ENCODE measurements around the gene PTPN2. TPM values are rescaled to one million over a fixed set of nuclear protein-coding genes. Genes with fewer than 3 reads are reported as not detected.
"Not testable (repeated sequence)": the region's sequence is repeated elsewhere in the genome, so short reads cannot be mapped to it uniquely, and the experiment has no call there.

PTPN2 gene
- total RNA-seq, 2 experiments from 2014 or later = 52.1 to 53.6 TPM

GRCh38 chr18:12901208-12901607, 17.2 kb upstream of the PTPN2 start:
- POLR2A ChIA-PET, CTCF ChIA-PET: not testable (repeated sequence)

DNA sequence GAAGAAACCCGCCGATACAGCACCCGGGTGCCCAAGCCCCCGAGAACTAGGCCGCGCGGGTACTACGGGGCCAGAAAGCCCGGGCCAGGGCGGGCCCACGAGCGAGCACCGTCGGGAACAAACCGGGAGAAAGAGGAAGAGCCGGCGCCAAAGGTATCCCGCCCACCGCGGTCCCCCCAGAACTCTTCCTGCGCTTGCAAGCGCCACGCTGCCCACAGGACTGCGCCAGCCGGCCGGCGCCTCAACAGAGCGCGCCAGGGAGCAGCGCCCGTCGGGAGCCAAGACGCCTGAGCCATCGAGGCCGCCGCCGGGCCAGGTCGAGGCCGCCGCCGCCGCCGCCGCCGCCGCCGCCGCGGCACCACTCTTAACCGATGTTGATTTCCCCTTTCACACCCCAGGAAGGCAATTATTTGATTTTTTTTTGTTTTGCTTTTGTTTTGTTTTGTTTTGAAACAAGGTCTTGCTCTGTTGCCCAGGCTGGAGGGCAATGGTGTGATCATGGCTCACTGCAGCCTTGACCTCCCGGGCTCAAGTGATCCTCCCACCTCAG, 12.8 kb upstream of the PTPN2 start:
- ChIA-PET POLR2A (interaction anchor here (0.6 kb wide), 1 partner anchor 33 kb away, joined by 5 read pairs; no protein-coding TSS in a partner anchor), CTCF (interaction anchor here (0.7 to 1.7 kb wide), 3 partner anchors 10 to 159 kb away, joined by 3 to 6 read pairs (median 3); no protein-coding TSS in a partner anchor)

- POLR2A ChIA-PET = no interaction called here
- CTCF ChIA-PET = interaction anchor here (0.6 to 2.1 kb wide), 7 partner anchors 9 to 350 kb away, joined by 3 to 12 read pairs (median 4); partner anchors contain the start of gene PTPN2
These were observed 11.6 kb upstream of the PTPN2 start for GRCh38 chr18:12895626-12896025.

DNA sequence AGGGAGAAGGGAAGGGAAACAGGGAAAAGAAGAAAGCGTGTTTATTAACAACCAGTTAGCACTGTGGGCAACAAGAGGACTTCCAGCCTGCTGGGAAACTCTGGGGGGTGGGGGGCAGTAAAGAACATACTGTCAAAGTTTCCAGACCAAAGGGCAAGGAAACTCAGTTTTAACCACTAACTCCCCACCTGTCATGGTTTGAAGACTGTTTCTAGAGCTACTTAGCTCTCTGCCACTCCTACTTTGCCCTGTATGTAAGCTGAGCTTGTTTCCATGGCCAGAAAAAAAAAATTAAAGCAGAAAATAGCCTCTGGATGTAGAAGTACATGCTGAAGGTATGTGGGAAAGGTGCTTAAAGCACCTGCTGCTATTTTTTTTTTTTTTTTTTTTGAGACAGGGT, 11.0 kb upstream of the PTPN2 start:
- CTCF ChIA-PET = interaction anchor here (0.6 to 2.1 kb wide), 9 partner anchors 9 to 350 kb away, joined by 3 to 12 read pairs (median 3); partner anchors contain the start of gene PTPN2
- POLR2A ChIA-PET = no interaction called here

GRCh38 chr18:12891561-12891960, 7.5 kb upstream of the PTPN2 start:
- CTCF ChIA-PET = interaction anchor here (1.1 to 4.0 kb wide), 5 partner anchors 8 to 164 kb away, joined by 3 to 15 read pairs (median 3); no protein-coding TSS in a partner anchor
- POLR2A ChIA-PET = no interaction called here

- CTCF ChIA-PET = interaction anchor here (1.1 to 4.0 kb wide), 5 partner anchors 8 to 164 kb away, joined by 3 to 15 read pairs (median 3); no protein-coding TSS in a partner anchor
- POLR2A ChIA-PET = no interaction called here
These were observed 6.9 kb upstream of the PTPN2 start for GRCh38 chr18:12890964-12891363.

DNA sequence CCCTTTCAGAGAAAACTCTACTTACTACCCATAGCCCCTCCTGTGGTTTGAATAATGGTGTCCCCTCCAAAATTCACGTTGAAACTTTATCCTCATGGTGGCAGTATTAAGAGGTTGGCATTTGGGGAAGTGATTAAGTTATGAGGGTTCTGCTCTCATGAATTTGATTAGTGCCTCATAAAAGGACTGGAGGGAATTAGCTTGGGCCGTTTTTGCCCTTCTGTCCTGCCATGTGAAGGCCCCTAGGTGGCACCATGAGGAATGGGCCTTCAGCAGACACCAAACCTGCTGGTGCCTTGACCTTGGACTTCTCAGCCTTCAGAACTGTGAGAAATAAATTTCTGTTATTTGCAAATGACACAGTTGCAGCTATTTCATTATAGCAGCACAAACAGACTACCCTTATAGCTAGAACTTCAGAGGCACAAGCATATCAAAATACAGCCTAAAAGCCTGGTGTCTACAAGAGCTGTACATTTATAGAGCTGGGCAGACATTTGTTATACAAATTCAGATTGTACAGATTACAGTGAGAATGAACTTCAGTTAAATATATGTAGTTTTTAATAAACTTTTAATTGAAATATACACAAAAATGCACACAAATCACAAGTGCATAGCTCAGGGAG, 2.6 kb upstream of the PTPN2 start:
- CTCF ChIA-PET = interaction anchor here (0.9 to 1.2 kb wide), 2 partner anchors 9 to 48 kb away, joined by 6 to 8 read pairs; no protein-coding TSS in a partner anchor
- POLR2A ChIA-PET = no interaction called here

GRCh38 chr18:12885500-12885899, 1.5 kb upstream of the PTPN2 start:
- POLR2A ChIA-PET = interaction anchor here (0.6 kb wide), 2 partner anchors 90 to 110 kb away, joined by 3 read pairs; no protein-coding TSS in a partner anchor
- CTCF ChIA-PET = interaction anchor here (1.1 to 2.9 kb wide), 2 partner anchors 8 to 158 kb away, joined by 4 to 13 read pairs; no protein-coding TSS in a partner anchor

DNA sequence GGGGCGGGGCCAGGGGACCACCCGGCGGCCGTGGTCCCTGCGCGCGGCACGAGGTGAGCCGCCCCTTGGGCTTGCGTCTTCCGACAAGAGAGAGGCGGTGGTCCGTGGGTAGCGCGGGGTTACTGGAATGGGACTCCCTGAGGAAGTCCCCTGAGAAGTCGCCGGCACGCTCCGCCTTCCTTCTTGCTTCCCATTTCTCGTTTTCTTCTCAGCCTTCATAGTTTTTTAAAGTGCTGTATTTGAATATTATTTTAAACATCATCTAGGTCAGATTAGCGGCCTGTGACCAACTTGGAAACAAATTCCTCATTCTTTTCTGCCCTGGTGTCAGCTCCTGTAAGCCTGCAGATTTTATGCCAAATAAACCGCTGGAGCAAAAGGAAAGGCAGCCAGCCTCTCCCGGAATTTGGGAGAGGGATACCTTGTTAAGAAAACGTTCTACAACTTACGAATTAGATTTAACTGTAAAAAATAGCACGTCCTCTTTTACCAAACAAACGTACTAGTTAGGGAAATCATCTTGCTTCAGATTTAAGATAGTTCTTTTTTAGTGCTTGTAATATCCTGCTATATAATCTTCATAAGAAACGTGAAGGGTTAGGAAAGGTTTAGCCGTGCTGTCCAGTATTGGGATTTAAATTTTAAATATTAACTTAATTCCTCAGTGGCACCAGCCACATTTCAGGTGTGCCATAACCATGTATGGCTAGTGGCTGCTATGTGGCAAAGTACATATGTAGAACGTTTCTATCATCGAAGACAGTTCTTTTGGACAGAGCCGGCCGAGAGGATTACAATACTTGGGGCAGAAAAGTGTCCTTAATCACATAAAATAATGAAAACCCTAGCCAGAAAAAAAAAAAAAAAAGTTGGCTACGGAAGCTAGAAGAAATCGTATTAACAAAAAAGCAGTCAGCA, 628 bp upstream of the PTPN2 start:
- CTCF ChIA-PET = interaction anchor here (1.1 to 2.9 kb wide), 4 partner anchors 9 to 489 kb away, joined by 3 to 13 read pairs (median 4); no protein-coding TSS in a partner anchor
- POLR2A ChIA-PET = interaction anchor here (0.6 to 2.0 kb wide), 10 partner anchors 20 to 477 kb away, joined by 3 to 23 read pairs (median 6); partner anchors contain the start of genes CEP192, PRELID3A and SEH1L

- POLR2A ChIA-PET = interaction anchor here (0.6 to 2.0 kb wide), 32 partner anchors 8 to 843 kb away, joined by 3 to 23 read pairs (median 5); partner anchors contain the start of genes AFG3L2, CEP192, FAM210A and PSMG2
- CTCF ChIA-PET = interaction anchor here (0.6 to 2.9 kb wide), 7 partner anchors 10 to 590 kb away, joined by 3 to 13 read pairs (median 4); no protein-coding TSS in a partner anchor
These were observed 709 bp downstream of the PTPN2 start for GRCh38 chr18:12883372-12883683.

DNA sequence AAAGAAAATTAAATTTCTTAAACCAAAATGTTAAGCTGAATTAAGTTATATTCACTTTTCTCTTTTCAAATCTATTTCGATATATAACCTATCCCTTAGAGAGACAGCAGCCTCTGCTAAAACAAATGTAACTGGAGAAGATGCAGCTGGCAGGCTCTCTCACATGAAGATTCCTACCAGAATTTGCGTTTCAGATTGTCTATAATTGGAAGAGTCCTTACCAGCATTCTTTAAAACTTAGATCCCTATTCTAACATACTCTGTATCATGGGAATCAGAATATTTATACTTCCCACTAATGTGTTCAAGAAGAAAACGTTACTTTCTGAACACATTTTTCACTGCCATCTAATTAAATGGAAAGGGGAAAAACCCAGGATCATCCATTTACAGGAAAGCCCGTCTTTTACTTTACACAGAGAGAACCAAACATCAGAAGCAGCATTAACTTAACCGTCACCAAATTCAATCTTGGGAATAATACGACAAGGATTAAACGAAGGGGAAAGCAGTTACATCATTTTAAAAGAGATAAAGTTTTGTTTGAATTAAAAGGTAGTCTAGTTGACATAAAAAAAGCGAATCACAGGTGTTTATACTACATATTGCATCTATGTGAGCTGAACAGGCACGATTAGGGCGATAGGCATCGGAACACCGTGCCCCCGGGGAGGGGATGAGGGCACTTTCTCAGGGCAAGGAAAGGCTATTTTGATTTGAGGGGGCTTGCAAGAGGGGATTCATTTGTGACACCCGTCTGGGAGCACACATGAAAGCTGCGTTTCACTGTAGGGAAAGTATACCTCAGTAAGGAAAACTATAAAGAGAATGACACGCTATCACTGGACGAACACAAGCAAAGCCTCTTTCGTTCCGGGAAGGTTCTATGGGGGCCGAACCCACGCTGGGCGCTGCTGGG, 1.3 kb downstream of the PTPN2 start:
- ChIA-PET CTCF (interaction anchor here (0.6 to 2.9 kb wide), 5 partner anchors 11 to 590 kb away, joined by 3 to 13 read pairs (median 4); no protein-coding TSS in a partner anchor), POLR2A (interaction anchor here (0.6 to 2.0 kb wide), 29 partner anchors 7 to 844 kb away, joined by 3 to 23 read pairs (median 5); partner anchors contain the start of genes CEP192, FAM210A, PSMG2 and RNMT)

DNA sequence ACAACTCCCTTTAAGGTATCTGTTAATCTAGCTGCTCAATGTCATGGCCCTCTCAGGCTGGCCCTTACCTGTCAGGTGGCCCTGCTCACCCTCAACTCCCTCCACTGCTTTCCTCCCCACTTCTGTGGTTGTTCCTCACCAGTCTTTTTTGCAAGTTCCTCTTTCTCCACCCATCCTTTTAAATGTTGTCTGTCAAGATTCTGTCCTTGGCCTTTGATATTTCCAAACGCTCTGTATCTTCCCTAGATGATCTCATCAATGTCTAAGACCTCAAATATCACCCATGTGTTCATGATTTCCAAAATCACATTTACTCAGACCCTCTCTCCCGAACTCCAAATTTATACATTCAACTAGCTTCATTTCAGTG, 3.5 kb downstream of the PTPN2 start:
- POLR2A ChIA-PET = no interaction called here
- CTCF ChIA-PET = interaction anchor here (1.0 to 1.5 kb wide), 2 partner anchors 23 to 54 kb away, joined by 3 to 5 read pairs; no protein-coding TSS in a partner anchor

GRCh38 chr18:12879840-12880540, 4.0 kb downstream of the PTPN2 start:
- ChIA-PET CTCF (interaction anchor here (1.0 to 1.5 kb wide), 2 partner anchors 24 to 54 kb away, joined by 3 to 5 read pairs; no protein-coding TSS in a partner anchor), POLR2A (no interaction called here)

GRCh38 chr18:12874992-12875391, 9.0 kb downstream of the PTPN2 start:
- CTCF ChIA-PET = not testable (repeated sequence)
- POLR2A ChIA-PET = interaction anchor here (0.6 kb wide), 1 partner anchor 8 kb away, joined by 6 read pairs; no protein-coding TSS in a partner anchor

DNA sequence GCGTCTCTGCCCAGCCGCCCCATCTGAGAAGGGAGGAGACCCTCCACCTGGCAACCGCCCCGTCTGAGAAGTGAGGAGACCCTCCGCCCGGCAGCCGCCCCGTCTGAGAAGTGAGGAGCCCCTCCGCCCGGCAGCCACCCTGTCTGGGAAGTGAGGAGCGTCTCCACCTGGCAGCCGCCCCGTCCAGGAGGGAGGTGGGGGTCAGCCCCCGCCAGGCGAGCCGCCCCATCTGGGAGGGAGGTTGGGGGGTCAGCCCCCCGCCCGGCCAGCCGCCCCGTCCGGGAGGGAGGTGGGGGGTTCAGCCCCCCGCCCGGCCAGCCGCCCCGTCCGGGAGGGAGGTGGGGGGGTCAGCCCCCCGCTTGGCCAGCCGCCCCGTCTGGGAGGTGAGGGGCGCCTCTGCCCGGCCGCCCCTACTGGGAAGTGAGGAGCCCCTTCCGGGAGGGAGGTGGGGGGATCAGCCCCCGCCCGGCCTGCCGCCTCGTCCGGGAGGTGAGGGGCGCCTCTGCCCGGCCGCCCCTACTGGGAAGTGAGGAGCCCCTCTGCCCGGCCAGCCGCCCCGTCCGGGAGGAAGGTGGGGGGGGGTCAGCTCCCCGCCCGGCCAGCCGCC, 10.0 kb downstream of the PTPN2 start:
- CTCF ChIA-PET, POLR2A ChIA-PET: not testable (repeated sequence)

GRCh38 chr18:12872408-12872807, 11.6 kb downstream of the PTPN2 start:
- ChIA-PET CTCF (no interaction called here), POLR2A (no interaction called here)

DNA sequence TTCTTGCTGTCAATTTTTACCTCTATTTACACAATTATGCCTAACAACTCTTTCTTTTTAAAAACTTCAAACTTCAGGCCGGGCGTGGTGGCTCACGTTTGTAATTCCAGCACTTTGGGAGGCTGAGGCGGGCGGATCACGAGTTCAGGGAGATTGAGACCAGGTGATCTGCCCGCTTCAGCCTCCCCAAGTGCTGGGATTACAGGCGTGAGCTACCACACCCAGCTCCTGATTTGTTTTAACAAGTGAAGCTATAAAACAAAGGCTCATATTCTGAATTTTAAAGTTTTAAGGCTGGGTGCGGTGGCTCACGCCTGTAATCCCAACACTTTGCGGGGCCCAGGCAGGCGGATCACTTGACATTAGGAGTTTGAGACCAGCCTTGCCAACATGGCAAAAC, 15.5 kb downstream of the PTPN2 start:
- ChIA-PET CTCF (no interaction called here), POLR2A (no interaction called here)
